ENCODE results near the gene GLB1L3.

GLB1L3 gene
- 2.8 reads per million, percentile 9 among the genes with 10 or more reads in this experiment for total RNA-seq

DNA sequence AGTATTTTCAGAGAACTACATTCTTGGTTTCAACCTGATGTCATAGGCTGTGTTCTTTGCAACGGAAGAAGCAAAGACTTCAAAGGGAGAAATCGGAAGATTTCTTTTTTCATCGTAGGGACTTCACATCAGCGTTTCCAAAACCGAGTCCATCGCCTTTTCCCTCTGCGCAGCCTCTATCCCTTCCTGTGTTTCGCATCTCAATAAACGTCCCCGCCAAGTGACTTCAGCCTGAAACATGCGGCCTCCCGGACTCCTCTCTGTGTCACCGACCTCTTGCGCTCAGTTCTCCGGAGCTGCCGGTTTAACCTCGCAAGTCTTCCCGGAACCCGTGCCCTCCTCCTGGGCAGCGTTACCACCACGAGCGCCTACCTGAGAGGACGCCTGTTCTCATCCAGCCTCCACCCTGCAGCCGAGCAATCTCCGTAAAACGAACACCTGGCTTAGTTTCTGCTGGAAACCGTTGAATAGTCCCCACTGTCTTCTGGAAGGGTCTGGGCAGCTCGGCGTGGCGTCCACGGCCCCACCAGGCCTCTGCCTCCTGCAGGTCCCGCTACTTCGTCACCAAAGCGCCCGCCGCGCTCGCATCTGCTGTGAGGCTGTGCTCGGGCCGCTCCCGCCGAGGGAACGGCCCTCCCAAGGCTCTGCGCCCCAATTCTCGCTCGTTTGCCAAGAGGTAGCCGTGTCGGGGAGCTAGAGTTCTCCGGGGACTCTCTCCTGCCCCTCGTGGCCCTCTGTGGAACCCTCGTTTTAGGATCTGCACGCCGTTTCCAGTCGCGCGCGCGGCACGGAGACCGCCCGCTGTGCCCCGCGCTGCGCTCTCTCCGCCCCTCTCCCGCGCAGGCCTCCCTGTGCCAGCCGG, at the start of gene GLB1L3:
GLB1L3 (plus strand) TSS at position 846 of the 862 bp plus-strand sequence. CDS start 362 bp downstream, outside the sequence.
- peak; percentile 72 for DNase-seq

DNA sequence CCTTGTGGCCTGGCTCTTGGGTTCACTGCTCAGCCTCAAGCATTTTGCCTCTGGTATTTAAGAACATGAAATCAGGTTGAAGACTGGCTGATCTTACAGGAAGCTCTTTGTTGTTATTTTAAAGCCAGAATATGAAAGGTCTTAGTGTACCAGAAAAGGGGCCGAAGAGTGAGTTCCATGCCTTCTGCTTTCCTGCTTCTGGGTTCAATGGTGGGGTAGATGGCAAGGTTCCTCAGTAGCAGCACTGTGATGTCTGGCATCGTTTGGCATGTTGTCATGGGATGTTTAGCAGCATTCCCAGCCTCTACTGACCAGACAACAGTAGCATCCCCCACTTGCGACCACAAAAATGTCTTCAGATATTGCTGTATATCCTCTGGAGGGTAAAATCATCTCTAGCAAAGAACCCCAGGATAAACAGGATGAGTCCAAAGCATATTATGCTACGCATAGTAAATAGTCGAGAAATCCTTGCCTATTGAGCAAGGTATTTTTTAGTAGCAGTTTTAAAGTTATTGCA, 49.3 kb upstream of the GLB1L3 start:
- no peak for DNase-seq

GRCh38 chr11:134228625-134229024, 47.6 kb upstream of the GLB1L3 start:
- DNase-seq: no peak

GRCh38 chr11:134229126-134229790, 46.9 kb upstream of the GLB1L3 start:
- DNase-seq: no peak

- DNase-seq: no peak
Measured at GRCh38 chr11:134230339-134230738, 45.8 kb upstream of the GLB1L3 start.

DNA sequence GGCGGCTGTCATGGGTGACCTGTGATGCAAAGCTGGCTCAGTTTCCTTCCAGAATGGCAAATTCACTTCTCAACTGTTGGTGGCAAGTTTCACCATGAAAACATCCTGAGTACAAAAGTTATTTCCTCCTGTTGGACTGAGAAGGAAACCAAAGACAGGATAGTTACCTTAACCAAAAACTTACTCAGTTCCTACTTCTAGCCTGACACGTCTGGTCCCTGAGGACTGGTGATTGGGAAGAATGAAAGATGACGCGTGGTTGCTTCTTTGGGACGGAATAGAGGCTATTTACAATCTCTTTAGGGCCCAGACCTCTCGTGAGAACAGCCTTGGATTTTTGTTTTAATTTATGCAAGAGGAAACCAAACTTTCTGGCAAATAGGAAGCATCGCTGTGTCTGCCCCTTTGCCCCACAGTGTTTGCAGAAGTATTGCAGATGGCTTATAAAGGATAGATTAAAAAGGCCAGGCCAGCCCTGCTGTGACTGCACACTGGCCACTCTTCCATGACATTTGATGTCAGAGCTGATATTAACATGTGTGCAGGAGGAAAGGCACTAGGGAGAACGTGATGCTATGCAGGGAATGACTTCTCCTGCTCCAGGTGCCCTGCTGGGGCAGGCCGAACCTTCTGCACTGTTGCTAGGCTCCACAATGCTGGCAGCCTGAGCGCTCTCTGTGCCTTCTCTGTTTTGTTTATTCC, 44.1 kb upstream of the GLB1L3 start:
- DNase-seq: no peak

DNA sequence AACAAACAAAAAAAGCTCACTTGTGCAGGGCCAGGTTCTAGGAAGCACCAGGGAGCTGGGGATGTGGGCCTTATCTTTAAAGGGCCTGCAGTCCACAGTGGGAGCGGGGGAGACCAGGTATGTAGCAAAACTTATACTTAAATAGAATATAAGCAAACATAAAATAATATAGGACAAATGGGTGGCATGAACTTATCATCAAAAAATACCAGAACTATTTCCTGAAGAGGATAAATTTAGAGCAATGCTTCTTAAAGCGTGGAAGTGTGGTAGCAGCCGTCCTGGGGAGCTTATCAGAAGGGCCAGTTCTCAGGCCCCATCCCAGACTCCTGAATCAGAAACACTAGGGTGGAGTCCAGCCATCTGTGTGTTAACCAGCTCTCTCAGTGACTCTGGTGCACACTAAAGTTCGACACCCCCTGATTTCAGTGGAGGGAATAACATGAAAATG, 42.4 kb upstream of the GLB1L3 start:
- no peak for DNase-seq

DNA sequence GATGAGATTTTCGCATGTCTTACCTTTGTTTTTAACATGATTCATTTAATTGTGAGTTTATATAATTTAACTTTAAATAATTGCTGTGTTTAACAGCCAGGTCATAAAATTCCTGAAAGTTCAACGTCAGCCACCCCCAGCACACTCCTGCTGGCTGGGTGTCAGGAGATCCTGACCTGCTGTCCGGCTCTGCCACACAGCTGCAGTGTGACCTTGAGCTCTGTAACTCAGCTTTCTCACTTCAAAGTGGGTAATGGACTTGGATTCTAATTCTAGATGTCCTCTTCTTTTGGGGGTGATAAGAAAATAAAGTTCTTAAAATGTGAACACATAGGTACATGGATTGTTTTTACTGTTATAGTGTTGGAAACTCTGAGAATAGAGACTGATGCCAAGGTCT, 40.8 kb upstream of the GLB1L3 start:
- DNase-seq: no peak

DNA sequence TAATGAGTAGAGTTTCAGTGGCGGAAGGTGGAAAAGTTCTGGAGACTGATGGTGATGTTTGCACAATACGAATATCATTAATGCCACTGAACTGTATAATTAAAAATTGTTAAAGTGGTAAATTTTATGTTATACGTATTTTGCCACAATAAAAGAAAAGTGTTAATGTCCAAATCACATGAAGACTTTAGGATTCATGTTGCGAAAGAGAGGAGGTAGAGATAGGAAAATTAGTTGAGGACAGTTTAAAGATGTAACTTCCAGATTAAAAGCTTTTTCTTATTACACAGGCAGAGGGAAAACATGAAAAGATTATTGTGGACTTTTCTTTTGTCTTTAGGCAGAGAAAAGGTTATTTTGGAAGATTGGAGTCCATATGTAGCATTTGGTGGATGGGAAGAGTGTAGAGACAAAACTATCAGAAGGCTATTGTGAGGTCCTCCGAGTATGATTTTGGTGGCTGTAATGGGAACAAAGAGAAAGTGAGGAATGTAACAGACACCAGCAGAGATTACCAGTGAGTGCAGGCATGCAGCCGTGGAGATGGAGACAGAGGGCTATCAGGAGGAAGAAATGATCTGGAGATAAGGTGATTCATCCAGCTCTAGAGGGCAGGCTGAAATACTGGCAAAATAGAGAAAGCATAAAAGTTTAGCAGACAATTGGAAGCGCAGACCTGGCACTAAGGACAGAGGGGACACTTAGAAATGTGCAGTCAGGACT, 39.2 kb upstream of the GLB1L3 start:
- no peak for DNase-seq

DNA sequence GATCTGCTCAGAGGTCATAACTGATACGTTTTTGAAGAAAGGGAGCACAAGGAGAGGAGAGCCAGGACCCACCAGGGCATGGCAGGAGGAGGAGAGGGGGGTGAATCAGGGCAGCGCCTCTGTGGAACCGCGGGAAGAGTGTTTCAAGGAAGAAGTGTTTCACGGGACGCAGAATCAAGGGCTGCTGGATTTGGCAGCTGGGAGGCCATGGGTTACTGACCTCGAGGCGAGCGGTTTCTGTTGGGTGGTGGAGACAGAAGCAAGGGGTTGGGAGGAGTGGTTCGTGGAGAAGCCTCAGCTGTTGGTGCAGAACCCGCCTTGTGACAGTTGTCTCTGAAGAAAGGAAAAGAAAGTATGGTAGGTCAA, 38.6 kb upstream of the GLB1L3 start:
- no peak for DNase-seq

GRCh38 chr11:134238956-134239355, 37.2 kb upstream of the GLB1L3 start:
- DNase-seq: no peak

GRCh38 chr11:134240592-134240991, 35.6 kb upstream of the GLB1L3 start:
- no peak for DNase-seq

DNA sequence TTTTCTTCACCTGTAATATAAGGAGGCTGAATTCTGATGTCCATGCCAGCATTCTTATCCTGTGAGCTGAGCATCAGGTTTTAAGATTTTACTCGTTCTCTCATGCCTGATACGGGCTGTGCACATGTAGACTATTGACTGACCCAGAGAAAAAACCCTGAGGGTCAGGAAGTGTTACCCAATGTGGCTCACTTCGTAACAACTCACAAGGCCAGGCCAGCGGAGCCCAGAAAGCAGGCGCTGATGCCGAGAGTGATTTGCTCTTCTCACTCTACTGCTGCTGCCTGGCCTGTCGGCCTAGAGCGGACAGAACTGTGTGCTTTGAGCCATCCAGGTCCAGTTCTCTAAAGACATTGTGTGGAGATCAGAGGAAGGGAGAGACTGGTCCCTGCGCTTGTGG, 33.8 kb upstream of the GLB1L3 start:
- DNase-seq: no peak

DNA sequence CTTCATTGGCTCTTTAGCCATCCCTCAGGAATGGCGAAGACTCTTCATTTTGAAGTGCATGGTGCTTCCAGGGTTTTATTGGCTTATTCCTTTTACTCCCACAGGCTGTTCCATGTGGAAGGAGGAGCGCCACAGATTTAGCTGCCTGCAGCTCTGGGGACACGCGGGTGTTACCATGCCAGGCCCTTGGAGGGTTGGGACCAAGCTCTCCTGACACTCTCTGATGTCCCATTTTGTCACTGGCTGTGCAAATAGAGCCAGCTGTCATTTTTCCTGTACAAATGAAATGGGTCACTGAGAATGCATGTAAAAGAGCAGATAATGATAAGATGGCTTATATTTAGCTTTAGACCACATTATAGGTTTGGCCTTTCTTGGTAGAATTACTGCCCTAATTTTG, 32.3 kb upstream of the GLB1L3 start:
- no peak for DNase-seq

DNA sequence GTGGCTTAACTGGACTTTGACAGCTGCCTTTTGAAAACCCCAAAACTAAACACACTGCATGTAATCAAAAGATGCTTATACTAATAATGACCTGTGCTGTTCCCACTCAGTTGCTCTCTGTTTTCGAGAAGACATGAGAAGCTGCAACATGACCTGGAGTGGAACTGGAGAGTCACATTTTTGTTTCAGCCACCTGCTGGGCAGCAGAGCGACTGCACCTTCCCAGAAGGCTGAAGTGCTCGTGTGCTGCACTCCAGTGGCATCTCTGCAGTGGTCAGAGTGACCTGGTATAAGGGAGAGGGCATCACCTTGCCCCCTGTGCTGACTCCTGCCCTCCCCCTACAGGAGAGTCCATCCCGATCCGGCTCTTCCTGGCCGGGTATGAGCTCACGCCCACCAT, 31.6 kb upstream of the GLB1L3 start:
- DNase-seq: no peak

- DNase-seq: no peak
Measured at GRCh38 chr11:134245434-134245833, 30.7 kb upstream of the GLB1L3 start.

DNA sequence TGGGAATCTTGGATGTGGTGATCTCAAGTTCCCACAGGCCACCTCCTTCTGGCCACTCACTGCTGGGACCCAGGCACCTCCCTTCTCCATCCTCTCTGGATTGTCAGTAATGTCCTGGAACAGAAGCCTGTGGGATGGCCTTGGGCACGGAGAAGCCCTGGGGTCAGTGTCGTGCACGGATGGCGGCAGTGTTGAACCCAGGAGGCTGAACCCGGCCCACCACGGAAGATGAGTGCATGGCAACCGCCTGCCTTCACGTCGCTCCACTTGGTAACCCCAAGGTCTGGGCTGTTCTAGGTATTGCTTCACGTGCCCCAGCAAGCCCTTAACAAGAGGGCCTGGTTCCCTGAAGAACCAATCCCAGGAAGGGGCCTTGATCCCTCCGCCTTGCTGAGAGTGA, 30.1 kb upstream of the GLB1L3 start:
- DNase-seq: no peak

- DNase-seq: no peak
Measured at GRCh38 chr11:134246678-134247077, 29.5 kb upstream of the GLB1L3 start.

DNA sequence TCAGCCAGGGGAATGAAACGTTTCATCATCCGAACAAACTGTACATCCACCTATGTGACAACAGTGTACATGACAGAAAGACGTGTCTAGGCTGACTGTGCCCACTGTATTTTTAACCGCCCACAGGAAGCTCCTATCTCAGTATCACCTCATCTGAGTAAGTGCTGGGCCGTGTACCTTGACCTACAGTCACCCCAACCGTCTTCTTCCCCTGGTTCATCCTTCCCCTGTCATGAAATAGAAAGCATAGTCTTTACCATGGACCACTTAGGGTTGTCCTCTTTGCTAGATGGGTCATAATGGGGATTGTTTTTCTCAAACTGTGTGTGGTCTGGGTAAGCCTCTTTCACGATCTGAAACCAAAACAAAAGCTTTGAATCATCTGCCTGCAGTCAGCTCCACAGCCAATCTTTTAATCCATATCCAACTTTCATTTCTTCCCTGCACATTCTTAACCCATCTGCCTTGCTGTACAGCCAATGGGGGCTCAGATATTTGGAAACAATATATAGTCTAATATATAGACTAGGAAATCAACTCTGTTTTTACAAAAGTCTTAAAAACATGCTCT, 27.2 kb upstream of the GLB1L3 start:
- DNase-seq: no peak

DNA sequence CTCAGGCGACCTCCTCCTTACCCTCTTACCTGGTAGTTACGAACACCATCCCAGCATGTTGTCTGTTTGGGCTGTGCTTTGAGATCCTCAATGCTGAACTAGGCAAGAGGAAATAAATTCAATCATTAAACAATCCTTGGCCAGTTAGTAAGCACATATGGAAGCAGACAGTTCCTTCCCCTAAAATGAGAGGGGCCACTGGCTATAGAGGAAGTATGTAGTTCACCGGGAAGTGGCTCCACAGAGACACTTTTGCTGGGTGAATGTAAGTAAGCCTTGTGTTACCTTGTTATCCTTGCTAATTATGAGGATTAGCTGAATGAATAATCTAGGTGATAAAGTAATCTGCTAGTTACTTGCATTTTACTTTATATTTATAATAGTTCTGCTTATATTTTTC, 25.9 kb upstream of the GLB1L3 start:
- DNase-seq: no peak

- DNase-seq: no peak
Measured at GRCh38 chr11:134250675-134251074, 25.5 kb upstream of the GLB1L3 start.

Data from effector CD4-positive, alpha-beta T cell (primary cell).